A673 (cell line): ENCODE measurements around the gene AIF1.

Experiments
- EZH2 ChIP-seq: fragments of 200-600 bp; sonication (generic); IDR thresholded peaks from 2 replicates; pipeline ENCODE4 v1.6.1; 2017; ENCODE audit warnings: borderline replicate concordance, low read depth, mild to moderate bottlenecking, mixed read lengths, antibody characterized with exemption, low read length; ENCODE audit not compliant: poor library complexity, severe bottlenecking
- TF ChIP-seq, protein P1 (sequence below): fragments of 300-800, 200-600 bp; sonication (generic); conservative IDR thresholded peaks from 2 replicates; pipeline ENCODE4 v1.5.1; 2017; ENCODE audit warnings: low read depth, mild to moderate bottlenecking, antibody characterized with exemption, low read length, moderate library complexity, mixed read lengths

DNA sequence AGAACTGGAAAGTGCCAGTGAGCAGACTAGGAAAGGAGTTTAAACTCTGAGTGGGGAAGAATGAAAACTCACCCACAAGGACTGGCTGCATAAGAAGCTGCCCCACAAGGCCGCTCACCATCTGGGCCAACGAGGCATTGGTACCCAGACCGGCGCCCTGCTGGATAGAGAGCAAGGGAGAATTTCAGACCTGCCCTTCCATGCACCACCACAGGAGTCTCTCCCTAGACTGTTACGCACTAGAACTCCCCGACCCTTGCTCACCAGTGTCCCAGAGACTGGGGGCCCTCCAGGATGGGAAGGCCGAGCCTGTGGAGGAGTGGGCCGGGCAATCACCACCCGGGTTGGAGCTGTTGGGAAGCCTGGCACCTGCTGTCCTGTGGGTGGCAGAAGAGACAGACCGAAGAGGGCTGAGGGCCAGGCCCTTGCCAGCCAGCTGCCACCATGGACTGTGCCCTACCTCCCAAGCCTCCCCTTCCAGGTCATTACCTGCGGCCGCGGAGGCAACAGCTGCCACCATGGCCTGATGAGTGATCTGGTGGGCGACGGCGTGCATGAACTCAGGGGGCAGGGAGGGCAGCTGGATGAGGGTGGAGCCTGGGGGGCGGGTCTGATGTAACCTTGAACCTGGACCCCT is 28.9 kb downstream of the AIF1 start:
- TF ChIP-seq, protein P1, sequence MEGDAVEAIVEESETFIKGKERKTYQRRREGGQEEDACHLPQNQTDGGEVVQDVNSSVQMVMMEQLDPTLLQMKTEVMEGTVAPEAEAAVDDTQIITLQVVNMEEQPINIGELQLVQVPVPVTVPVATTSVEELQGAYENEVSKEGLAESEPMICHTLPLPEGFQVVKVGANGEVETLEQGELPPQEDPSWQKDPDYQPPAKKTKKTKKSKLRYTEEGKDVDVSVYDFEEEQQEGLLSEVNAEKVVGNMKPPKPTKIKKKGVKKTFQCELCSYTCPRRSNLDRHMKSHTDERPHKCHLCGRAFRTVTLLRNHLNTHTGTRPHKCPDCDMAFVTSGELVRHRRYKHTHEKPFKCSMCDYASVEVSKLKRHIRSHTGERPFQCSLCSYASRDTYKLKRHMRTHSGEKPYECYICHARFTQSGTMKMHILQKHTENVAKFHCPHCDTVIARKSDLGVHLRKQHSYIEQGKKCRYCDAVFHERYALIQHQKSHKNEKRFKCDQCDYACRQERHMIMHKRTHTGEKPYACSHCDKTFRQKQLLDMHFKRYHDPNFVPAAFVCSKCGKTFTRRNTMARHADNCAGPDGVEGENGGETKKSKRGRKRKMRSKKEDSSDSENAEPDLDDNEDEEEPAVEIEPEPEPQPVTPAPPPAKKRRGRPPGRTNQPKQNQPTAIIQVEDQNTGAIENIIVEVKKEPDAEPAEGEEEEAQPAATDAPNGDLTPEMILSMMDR = no peak
- no peak for TF ChIP-seq EZH2
